ENCODE results near the gene TMEM263. TPM values are rescaled to one million over a fixed set of nuclear protein-coding genes. Genes with fewer than 3 reads are reported as not detected.

Gene TMEM263
- total and polyA plus RNA-seq, 9 of the 15 experiments (the other 6 are each of a cell fraction or from before 2014, with no cell fraction given), result 12.6 to 36.7 (median 24.4) TPM

DNA sequence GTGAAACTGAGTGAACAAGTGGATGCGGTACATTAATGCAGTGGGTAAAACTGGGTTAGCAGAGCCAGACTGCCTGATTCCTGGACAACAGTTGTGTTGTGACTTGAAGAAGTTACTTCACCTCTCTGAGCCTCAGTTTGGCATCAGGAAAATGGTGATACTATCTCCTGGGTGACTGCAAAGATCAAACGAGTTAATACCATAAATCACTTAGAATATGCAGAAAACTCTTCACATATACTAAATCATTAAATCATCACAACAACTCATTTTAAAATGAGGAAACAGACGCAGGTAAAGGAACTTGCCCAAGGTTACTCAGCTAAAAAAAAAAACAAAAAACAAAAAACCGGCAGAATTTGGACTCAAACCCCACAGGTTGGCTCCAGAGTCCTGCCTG is 30.4 kb downstream of the TMEM263 start:
- intact Hi-C loops (cut with micrococcal nuclease) (loop anchor here (2.0 to 5.0 kb wide), 2 partner anchors 29 to 91 kb away; no protein-coding TSS in a partner anchor), in situ Hi-C loops (cut with MboI) (no loop called here)
- Histone ChIP-seq H3K9me1 (ENCODE audit: control insufficient read depth, insufficient read depth, low read length) (no peaks in the 10 kb centered on the region), H3K9ac (ENCODE audit: insufficient read depth in 1 of 2, low read depth in 2 of 2, low read length in 2 of 2) (peak overlapping the region; percentile 79 to 97), H2AFZ (ENCODE audit: low read depth, low read length) (peak overlapping the region; percentile 80; the same call in 1 of the 2 replicates), H3K27ac (ENCODE audit: extremely low read depth, low read depth, low read length) (peak overlapping the region; percentile 85), H3K79me2 (ENCODE audit: control insufficient read depth, insufficient read depth, low read length) (peaks cover 38% of the 10 kb centered on the region), H3K4me2 (ENCODE audit: insufficient read depth, low read length) (peak overlapping the region; percentile 91), H3K27me3 (ENCODE audit: control insufficient read depth in 2 of 2, insufficient read depth in 2 of 2, low read length in 2 of 2) (no peaks in the 10 kb centered on the region), H3K4me1 (replicated peaks in 1 of 2; ENCODE audit: control insufficient read depth in 2 of 2, insufficient read depth in 2 of 2, low read length in 2 of 2) (peaks cover 16 to 25% of the 10 kb centered on the region in 2 experiments), H3K4me3 (peak overlapping the region; percentile 64), H4K20me1 (replicated peaks; ENCODE audit: control insufficient read depth, insufficient read depth, low read length) (no peaks in the 10 kb centered on the region), H3K36me3 (ENCODE audit: control insufficient read depth, insufficient read depth, low read length) (peaks cover 39% of the 10 kb centered on the region), H3K9me3 (replicated peaks; ENCODE audit: control insufficient read depth, insufficient read depth, low read depth, low read length) (peaks cover 5% of the 10 kb centered on the region; the same call in 1 of the 2 replicates)
- 2% methylated on average over 4 of the region's 4 CpGs for WGBS (ENCODE audit: insufficient coverage, low coverage, missing lambda C conversion rate)
- ATAC-seq, result no peak
- POLR2A ChIA-PET, result interaction anchor here (0.6 to 4.0 kb wide), 6 partner anchors 10 to 108 kb away, joined by 3 to 18 read pairs (median 4); partner anchors contain the start of gene TMEM263
- FAIRE-seq, result no peak
- CTCF ChIA-PET (ENCODE audit: low intra/inter-chr PET ratio), result no interaction called here
- DNase-seq (ENCODE audit: extremely low read depth in 1 of 4, low spot score in 3 of 4), result no peak
- BruUV-seq (replicated peaks), result no TSS peak
- TF ChIP-seq PKNOX1 (IDR thresholded peaks at IDR 0.05), result peak; percentile 39; the same call in 1 of the 2 replicates
- no peak for TF ChIP-seq RNF219 (CRISPR knock-in tag; IDR thresholded peaks at IDR 0.05)
- 0 out of 2 replicates have a peak, but pooled peaks have one; percentile 35 for TF ChIP-seq BRD4 (IDR thresholded peaks at IDR 0.05)
- no peak for TF ChIP-seq BMI1 (IDR thresholded peaks at IDR 0.05; ENCODE audit: low read length)
- no peak for TF ChIP-seq COPS2 (conservative IDR thresholded peaks at IDR 0.05)
- TF ChIP-seq LEF1 (IDR thresholded peaks at IDR 0.05), result peak; percentile 60; the same call in 1 of the 2 replicates
- no peak for TF ChIP-seq HDAC1 (IDR thresholded peaks at IDR 0.05)
- TF ChIP-seq, protein P1, sequence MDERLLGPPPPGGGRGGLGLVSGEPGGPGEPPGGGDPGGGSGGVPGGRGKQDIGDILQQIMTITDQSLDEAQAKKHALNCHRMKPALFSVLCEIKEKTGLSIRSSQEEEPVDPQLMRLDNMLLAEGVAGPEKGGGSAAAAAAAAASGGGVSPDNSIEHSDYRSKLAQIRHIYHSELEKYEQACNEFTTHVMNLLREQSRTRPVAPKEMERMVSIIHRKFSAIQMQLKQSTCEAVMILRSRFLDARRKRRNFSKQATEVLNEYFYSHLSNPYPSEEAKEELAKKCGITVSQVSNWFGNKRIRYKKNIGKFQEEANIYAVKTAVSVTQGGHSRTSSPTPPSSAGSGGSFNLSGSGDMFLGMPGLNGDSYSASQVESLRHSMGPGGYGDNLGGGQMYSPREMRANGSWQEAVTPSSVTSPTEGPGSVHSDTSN (CRISPR knock-in tag; IDR thresholded peaks at IDR 0.05; ENCODE audit: low read depth), result no peak
- TF ChIP-seq, protein P1 (tag; conservative IDR thresholded peaks at IDR 0.05; ENCODE audit: low read depth), result peak; percentile 63
- TF ChIP-seq RBBP5 (IDR thresholded peaks at IDR 0.05; ENCODE audit: borderline replicate concordance, insufficient read depth, low read length, poor library complexity, severe bottlenecking), result peak; percentile 8
- no peak for TF ChIP-seq ZNF146 (CRISPR knock-in tag; IDR thresholded peaks at IDR 0.05; ENCODE audit: unreplicated experiment)
- no peak for TF ChIP-seq HMG20A (CRISPR knock-in tag; conservative IDR thresholded peaks at IDR 0.05)
- TF ChIP-seq MEIS2 (IDR thresholded peaks at IDR 0.05; ENCODE audit: partially characterized antibody), result peak; percentile 74
- TF ChIP-seq KAT8 (IDR thresholded peaks at IDR 0.05; ENCODE audit: low read depth), result no peak
- TF ChIP-seq, protein P2, sequence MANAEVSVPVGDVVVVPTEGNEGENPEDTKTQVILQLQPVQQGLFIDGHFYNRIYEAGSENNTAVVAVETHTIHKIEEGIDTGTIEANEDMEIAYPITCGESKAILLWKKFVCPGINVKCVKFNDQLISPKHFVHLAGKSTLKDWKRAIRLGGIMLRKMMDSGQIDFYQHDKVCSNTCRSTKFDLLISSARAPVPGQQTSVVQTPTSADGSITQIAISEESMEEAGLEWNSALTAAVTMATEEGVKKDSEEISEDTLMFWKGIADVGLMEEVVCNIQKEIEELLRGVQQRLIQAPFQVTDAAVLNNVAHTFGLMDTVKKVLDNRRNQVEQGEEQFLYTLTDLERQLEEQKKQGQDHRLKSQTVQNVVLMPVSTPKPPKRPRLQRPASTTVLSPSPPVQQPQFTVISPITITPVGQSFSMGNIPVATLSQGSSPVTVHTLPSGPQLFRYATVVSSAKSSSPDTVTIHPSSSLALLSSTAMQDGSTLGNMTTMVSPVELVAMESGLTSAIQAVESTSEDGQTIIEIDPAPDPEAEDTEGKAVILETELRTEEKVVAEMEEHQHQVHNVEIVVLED (CRISPR knock-in tag; IDR thresholded peaks at IDR 0.05), result no peak
